HG02642 (cell line): Measurements from ENCODE around the gene RHOU.

ENCODE experiments used
- ATAC-seq: cut with Tn5 transposase; IDR thresholded peaks from one replicate; pipeline ENCODE4 v1.9.1; 2021; ENCODE audit warnings: mild to moderate bottlenecking; ENCODE audit not compliant: unreplicated experiment, poor library complexity

RHOU gene

GRCh38 chr1:228781161-228781808 lies 46.0 kb downstream of the RHOU start:
- no peak for ATAC-seq

GRCh38 chr1:228781809-228782661 lies 46.8 kb downstream of the RHOU start:
- no peak for ATAC-seq

- no peak for ATAC-seq
Measured at GRCh38 chr1:228782662-228783417, 47.6 kb downstream of the RHOU start.

GRCh38 chr1:228783418-228784040 lies 48.2 kb downstream of the RHOU start:
- no peak for ATAC-seq

- no peak for ATAC-seq
Measured at GRCh38 chr1:228784181-228784580, 48.9 kb downstream of the RHOU start.

GRCh38 chr1:228785366-228786330 lies 50.4 kb downstream of the RHOU start:
- no peak for ATAC-seq

GRCh38 chr1:228786361-228787129 lies 51.3 kb downstream of the RHOU start:
- no peak for ATAC-seq

GRCh38 chr1:228791791-228792190 lies 56.5 kb downstream of the RHOU start:
- no peak for ATAC-seq

GRCh38 chr1:228792601-228793000 lies 57.3 kb downstream of the RHOU start:
- ATAC-seq = no peak

- no peak for ATAC-seq
Measured at GRCh38 chr1:228793032-228793431, 57.8 kb downstream of the RHOU start.

- peak; percentile 52 for ATAC-seq
Measured at GRCh38 chr1:228794173-228794572, 58.9 kb downstream of the RHOU start.

GRCh38 chr1:228794810-228795209 lies 59.5 kb downstream of the RHOU start:
- ATAC-seq = peak; percentile 42

- ATAC-seq = no peak
Measured at GRCh38 chr1:228795596-228795995, 60.3 kb downstream of the RHOU start.
